ENCODE data around the gene CCDC154.
"Not testable (repeated sequence)": the region's sequence is repeated elsewhere in the genome, so short reads cannot be mapped to it uniquely, and the experiment has no call there.

The CCDC154 gene

GRCh38 chr16:1472974-1473373, 28.6 kb upstream of the CCDC154 start:
- ChIA-PET POLR2A (ENCODE audit: low non-redundant PET) (interaction anchor here (0.7 kb wide), 1 partner anchor 100 kb away, joined by 4 read pairs; no protein-coding TSS in a partner anchor), CTCF (interaction anchor here (0.5 to 0.6 kb wide), 2 partner anchors 9 to 248 kb away, joined by 3 read pairs; no protein-coding TSS in a partner anchor)
- TF ChIP-seq, protein P1, sequence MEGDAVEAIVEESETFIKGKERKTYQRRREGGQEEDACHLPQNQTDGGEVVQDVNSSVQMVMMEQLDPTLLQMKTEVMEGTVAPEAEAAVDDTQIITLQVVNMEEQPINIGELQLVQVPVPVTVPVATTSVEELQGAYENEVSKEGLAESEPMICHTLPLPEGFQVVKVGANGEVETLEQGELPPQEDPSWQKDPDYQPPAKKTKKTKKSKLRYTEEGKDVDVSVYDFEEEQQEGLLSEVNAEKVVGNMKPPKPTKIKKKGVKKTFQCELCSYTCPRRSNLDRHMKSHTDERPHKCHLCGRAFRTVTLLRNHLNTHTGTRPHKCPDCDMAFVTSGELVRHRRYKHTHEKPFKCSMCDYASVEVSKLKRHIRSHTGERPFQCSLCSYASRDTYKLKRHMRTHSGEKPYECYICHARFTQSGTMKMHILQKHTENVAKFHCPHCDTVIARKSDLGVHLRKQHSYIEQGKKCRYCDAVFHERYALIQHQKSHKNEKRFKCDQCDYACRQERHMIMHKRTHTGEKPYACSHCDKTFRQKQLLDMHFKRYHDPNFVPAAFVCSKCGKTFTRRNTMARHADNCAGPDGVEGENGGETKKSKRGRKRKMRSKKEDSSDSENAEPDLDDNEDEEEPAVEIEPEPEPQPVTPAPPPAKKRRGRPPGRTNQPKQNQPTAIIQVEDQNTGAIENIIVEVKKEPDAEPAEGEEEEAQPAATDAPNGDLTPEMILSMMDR (conservative IDR thresholded peaks at IDR 0.05; ENCODE audit: low read depth) = no peak
- H3K27ac ChIP-seq = no peak overlapping the region
- DNase-seq (ENCODE audit: low spot score) = no peak

GRCh38 chr16:1471569-1472194, 27.3 kb upstream of the CCDC154 start:
- TF ChIP-seq, protein P1 (conservative IDR thresholded peaks at IDR 0.05; ENCODE audit: low read depth) = no peak
- CTCF ChIA-PET = interaction anchor here (0.7 kb wide), 1 partner anchor 65 kb away, joined by 3 read pairs; no protein-coding TSS in a partner anchor
- POLR2A ChIA-PET (ENCODE audit: low non-redundant PET) = no interaction called here

DNA sequence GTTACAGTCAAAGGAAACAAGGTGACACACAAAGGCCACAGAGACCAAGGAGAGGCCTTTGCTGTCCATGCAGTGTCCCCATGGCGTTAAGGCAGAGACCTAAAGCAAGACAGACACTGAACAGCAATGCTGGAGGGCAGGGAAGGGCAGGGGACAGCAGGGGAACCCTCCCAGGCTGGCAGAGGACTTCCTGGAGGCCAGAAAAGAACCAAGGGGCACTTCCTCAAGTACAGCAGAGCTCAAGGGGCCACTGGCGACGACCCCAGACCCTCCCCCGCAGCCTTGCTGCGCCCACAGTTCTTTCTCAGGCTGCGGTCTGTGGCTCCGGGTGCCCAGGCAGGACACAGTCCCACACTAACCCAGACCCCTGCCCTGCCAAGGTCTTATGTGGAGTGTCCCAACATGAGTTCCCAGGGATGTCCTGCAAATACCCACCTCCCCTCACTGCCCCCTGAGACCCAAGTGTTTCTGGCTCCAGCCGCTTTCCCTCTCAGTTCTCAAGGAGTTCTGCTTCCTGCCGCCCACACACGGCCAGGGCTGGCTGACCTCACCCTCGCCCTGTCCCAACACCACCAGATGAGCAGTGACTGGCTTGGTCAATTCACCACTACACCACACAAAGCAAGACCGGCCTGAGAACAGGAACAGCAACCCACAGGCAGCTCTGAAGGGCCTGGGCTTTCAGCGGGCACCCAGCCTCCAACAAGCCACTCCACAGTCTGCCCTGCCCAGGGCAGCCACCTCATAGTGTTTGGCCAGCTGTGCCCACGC, 26.3 kb upstream of the CCDC154 start:
- CTCF ChIA-PET = no interaction called here

More at GRCh38 chr16:1471569-1472194, 27.3 kb upstream of the CCDC154 start:
- peak overlapping the region; percentile 40 for H3K27ac ChIP-seq
- DNase-seq (ENCODE audit: low spot score) = no peak

DNA sequence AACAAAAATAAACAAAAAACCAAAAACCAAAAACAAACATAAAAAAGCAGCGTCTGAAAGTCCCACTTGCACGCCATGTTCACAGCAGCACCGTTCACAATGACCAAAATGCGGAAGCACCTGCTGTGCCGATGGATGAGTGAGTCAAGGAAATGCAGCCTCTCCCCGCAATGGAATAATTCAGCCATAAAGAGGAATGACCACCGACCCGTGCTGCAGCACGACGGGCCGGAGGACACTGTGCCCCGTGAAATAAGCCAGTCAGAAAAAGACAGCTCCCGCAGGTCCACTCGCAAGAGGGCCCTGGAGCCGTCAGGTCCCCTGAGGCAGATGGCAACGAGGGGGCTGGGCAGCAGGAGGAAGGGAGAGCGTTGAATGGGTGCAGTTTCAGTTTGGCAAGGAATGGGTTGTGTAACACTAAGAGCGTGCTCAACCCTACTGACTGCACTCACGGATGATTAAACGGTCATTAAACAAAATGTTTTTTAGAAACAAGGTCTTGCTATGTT, 25.4 kb upstream of the CCDC154 start:
- no peak overlapping the region; the same call in 1 of the 2 replicates for H3K27ac ChIP-seq
- no peak for DNase-seq (ENCODE audit: low spot score)
- POLR2A ChIA-PET (ENCODE audit: low non-redundant PET) = interaction anchor here (0.6 kb wide), 1 partner anchor 83 kb away, joined by 4 read pairs; no protein-coding TSS in a partner anchor

More for the DNA sequence above, 26.3 kb upstream of the CCDC154 start:
- TF ChIP-seq, protein P1 (conservative IDR thresholded peaks at IDR 0.05; ENCODE audit: low read depth) = no peak
- H3K27ac ChIP-seq = peak overlapping the region; percentile 40
- no peak for DNase-seq (ENCODE audit: low spot score)
- POLR2A ChIA-PET (ENCODE audit: low non-redundant PET) = interaction anchor here (0.6 kb wide), 1 partner anchor 35 kb away, joined by 3 read pairs; no protein-coding TSS in a partner anchor

GRCh38 chr16:1469141-1469540, 24.8 kb upstream of the CCDC154 start:
- DNase-seq (ENCODE audit: low spot score); CTCF ChIA-PET; POLR2A ChIA-PET (ENCODE audit: low non-redundant PET); H3K27ac ChIP-seq: not testable (repeated sequence)

More for the DNA sequence above, 25.4 kb upstream of the CCDC154 start:
- TF ChIP-seq, protein P1 (conservative IDR thresholded peaks at IDR 0.05; ENCODE audit: low read depth) = no peak
- CTCF ChIA-PET = no interaction called here

GRCh38 chr16:1468426-1468810, 24.1 kb upstream of the CCDC154 start:
- POLR2A ChIA-PET (ENCODE audit: low non-redundant PET) = no interaction called here
- no peak overlapping the region for H3K27ac ChIP-seq
- CTCF ChIA-PET = interaction anchor here (0.7 kb wide), 1 partner anchor 67 kb away, joined by 3 read pairs; no protein-coding TSS in a partner anchor
- DNase-seq (ENCODE audit: low spot score) = no peak
- TF ChIP-seq, protein P1 (conservative IDR thresholded peaks at IDR 0.05; ENCODE audit: low read depth) = no peak

Measured in RWPE1 (cell line).